HG03575 (cell line): ENCODE data around the gene EPS8L2.

ENCODE experiments used
- ATAC-seq: cut with Tn5 transposase; IDR thresholded peaks from one replicate; pipeline ENCODE4 v1.9.1; 2021; ENCODE audit not compliant: unreplicated experiment, insufficient number of reproducible peaks, low FRiP score; ENCODE audit errors: extremely low read depth

EPS8L2 gene

DNA sequence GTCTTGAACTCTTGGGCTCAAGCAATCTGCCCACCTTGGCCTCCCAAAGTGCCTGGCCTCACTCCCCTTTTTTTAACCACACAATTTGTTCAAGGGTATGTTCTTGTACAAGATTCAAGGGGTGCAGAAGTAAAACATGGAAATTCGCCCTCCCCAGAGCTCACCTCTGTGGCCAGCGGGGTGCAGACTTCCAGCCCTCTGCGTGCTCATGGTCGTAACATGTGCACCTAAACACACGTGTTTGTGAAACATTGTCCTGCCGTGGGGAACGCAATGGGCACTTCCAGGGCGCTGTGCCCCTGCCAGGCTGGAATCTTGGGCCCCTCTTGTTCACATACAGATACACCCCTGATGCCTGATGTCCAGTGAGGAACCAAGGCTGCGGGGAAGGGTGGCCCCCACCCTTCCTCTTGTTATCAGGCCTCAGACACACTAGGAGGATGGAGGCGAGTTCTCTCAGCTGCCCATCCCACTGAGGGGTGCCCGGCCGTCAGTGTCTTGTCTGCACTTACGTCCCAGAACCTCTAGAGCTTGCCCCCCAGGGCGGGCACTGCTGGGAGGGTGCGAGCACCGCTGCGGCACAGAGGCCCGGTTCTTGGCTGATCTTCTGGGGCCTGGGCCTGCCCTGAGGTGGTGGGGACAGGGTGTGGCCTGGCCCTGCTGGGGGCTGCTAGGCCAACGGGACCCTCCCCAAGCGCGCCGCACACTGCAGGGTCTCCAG, 4.1 kb upstream of the EPS8L2 start:
- no peak for ATAC-seq

DNA sequence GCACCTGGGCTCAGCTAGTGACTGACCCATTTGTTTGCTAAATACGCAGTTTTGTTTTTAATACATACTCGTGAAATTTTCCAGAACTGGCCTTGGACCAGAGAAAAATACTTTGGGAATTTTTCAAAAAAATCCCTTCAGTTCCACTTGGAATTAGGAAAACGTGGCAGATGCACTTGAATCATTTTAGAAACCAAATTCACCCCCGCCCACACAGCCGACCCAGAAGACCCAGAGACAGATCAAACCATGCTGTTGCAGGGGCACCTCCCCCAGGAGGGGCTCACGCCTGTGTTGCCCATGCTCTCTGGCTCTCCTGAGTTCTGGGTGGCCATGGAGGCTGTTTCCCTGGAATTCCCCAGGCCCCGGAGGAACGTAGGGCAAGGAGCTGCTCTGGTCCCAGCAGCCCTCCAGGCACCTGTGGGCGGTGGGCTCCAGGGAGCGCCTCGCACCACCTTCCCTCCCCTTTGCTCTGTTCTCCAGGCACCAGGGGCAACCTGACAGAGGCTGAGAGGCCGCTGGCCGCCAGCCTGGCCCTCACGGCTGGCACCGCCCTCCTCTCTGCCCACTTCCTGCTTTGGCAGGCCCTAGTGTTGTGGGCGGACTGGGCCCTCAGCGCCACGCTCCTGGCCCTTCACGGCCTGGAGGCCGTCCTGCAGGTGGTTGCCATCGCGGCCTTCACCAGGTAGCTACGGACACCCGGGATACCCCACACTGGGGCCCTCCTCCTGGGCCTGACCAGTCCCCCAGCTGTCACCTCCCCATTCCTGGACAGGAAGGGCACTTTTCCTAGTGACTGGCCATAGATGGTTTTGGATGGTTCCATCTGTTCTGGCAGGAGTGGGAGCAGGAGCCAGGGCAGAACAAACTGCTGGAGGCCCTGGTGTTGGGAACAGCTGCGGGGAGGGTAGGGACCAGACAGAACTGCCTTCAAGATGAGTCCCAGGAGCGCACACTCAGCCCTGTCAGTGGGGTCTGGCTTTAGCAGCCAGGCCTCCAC, 3.3 kb upstream of the EPS8L2 start:
- ATAC-seq: no peak

DNA sequence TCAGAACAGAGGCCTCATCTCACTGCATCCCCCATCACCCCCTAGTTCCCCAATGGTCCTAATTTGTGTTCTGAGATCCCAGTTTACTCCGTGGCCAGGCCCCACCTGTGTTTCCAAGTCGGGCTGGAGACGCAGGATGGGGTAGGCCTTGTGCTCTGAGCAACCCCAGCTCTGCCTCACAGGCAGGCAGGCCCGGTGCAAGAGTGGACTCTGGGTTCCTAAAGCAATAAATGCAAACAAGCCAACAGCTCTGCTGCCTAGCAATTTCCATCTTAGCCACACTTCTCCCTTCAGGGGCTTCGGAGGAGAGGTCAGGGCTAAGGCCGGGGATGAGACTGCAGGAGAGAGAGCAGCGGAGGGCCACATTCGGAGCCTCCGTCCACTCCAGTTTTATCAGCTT, 2.5 kb upstream of the EPS8L2 start:
- ATAC-seq: no peak

DNA sequence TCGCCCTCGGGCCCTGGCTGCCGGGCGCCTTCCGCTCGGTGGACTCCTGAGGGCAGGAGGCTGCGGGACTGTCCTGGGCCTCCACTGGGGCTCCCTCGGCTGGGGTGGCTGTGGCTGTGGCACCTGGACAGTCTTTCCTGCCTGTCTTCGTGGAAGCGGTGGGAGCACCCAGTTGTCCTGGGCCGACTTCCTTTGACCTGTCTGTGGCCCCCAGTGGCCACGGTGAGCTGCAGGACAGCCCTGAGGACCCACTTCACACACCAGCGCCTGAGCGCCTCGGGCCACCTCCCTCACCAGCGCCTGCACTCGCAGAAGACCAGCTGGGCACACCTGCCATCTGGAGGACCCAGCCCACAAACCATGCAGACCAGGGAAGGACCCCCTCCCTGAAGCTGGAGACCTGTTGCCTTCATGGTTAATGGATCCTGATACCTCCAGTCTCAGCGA, 1.8 kb upstream of the EPS8L2 start:
- ATAC-seq: no peak

DNA sequence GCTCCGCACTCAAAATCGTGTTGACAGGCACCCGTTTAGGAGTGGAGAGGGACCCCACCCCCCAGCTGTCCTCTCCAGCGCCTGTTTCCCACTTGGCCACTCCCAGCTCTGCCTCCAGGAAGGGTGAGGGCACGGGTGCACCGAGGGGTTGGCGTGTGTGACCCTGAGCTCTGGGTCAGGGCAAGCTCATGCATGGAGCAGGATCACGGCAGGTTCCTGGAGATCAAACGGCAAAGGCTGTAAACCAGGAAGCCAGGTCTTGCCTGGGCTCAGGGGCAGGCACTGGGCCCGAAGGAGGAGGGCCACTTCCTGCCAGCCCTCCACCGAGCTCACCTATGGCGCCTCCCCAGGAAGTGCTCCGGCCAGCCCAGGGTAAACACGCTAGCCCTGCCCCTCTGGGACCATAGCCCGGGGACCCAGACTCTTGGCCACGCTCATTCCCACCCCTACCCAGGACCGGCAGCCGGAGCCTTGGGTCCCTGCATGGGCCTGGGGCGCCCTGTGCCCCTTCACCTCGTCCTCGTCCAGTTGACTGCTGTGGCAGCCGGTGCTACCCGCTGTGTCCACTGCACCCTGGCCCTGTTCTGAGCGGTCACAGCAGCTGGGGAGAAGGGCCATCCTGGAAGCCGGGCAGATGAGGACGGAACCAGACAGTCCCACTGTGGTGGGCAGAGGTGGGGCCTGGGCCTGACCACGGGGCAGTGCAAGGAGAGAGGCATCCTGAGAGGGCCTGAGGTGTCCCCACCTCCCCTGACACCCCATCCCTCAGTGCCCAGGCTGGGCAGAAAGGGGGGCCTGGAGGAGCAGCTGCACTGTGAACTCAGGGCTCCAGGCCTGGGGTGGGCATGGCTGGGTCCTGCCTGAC, 1.0 kb upstream of the EPS8L2 start:
- ATAC-seq: no peak

DNA sequence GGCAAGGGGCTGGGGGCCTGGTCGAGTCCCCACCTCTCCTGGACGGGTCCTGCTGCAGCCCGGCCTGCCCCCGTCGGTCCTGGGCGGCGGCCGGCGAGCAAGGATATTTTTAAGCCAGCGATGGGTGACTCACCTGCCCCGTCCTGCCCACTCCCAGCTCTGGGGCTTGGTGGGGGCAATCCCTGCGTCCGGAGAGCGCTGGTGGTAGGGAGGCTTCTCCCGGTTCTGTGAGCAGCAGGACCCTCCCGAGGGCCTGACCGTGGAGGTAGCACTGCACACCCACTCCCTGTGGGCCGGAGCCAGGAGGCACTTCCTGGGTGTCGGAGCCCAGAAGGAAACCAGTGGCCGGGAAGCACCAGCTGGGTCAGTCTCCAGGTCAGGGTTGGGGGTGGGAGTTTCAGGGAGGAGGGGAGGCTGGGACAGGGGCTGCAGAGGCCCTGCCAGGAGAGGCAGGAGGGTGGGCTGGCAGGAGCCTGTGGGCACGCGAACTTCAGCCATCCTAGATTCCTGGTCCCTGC, 467 bp downstream of the EPS8L2 start:
- no peak for ATAC-seq

DNA sequence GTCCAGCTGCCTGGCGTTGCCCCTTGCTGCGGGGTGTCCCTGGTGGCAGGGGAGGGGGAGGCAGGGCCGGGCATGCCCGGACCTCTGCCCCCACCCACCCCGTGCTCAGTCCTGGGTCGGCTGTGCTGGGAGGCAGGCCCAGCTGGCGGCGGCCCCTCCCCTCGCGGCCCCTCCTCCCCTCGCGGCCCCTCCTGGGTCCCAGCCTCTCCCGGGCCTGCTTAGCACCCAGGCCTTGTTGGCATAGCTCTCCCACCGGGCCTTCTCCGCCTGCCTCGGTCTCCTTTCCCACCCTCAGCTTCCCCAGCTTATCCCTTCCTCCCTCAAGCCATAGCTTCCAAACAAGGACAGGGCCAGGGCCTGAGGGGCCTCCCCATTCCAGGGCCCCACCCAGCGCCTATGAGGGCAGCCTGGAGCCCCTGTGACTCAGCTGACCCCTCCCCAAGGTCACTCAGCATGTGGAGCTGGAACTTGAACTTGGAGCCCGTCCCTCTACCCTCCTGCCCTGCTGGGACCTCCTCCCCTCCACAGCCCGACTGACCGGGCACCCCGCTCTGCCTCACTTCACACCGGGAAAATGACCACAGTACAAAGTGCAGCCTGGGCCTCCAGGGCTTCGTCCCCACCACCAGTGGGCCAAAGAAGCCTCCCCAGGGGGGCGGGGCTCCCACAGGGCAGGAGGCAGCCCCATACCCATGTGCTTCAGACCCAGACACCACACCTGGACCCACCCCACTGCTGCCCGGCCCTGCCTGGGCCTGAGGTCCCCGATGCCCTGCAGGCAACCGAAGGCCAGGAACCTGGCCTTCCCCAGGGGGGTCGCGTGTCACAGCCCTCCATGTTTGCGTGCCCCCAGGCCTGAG, 1.2 kb downstream of the EPS8L2 start:
- ATAC-seq: no peak

DNA sequence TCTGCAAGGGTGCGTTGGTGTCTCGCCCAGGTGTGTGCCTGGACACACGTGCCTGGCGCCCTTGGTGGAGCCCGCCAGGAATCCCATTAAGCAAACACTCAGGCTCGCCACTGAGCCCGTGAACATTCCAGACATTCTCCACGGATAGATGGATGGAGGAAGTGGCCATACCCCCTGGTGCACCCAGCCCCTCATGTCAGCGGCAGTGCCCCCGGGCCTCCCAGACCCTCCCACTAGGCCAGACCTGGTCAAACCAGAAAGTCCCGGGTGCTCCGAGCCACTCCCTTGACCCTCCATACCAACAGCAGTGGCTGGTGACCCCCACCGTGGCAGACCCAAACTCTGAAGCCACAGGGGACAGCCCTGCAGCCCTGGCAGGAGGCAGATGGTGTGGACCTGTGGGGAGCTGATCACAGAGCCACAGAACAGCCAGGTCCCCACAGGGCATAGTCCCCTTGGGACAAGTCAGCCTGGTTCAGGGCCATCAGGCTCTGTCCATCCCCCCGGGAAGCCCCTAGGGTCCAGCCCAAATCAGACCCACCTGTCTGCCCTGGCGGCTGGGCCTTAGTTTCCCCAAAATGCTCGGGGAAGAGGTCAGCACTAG, 1.9 kb downstream of the EPS8L2 start:
- ATAC-seq: no peak

DNA sequence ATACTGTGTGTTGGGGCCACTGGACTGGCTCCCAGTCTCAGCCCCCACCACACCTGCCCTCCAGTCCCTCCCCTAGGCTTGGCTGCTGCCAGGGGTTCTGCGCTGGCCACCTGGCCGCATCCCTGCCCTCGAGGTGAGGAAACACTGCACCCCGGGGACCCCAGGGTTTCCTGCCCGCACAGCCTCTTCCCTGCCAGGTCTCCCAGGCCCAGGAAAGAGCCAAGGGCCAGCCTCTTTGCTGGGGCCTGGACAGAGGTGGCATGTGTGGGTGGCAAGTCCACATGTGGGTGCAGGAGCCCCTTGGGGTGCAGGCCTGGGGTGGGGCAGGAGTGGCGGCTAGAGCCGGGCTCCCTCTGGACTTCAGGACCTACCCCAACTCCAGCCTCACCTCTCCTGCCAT, 2.5 kb downstream of the EPS8L2 start:
- ATAC-seq: no peak

DNA sequence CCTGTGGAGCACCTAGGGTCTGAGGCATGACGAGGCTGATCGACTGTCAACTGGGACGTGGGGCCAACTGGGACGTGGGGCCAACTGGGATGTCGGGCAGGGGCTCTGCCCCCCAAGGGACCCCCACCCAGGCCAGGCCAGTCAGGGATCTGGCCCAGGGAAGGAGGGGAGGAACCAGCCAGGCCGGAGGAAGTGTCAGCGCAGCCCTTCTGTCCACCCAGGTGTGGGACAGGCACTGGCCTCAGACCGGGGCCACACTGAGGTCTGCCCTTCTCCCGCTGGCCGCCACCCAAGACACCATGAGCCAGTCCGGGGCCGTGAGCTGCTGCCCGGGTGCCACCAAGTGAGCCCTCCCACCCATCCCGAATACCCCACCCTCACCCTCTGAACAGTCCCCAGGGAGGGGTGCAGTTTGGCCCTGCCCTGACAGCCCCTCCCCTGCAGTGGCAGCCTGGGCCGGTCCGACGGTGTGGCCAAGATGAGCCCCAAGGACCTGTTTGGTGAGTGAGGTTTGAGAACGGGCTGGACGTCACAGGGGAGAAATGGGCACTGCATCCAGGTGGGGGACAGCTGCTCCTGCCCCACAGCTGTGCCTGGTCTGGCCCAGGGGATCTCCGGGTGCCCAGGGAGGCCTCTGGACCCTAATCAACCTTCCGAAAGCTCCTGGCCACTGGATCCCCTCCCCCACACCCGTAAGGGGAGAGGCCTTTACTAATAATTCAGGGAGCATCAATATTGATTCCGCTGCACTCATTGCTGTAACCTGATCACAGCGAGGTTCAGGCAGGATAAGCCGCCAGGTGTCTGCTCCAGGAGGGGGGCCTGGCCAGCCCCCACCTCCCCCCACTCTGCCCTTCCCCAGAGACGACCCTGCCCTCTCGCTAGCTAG, 3.3 kb downstream of the EPS8L2 start:
- ATAC-seq: no peak

DNA sequence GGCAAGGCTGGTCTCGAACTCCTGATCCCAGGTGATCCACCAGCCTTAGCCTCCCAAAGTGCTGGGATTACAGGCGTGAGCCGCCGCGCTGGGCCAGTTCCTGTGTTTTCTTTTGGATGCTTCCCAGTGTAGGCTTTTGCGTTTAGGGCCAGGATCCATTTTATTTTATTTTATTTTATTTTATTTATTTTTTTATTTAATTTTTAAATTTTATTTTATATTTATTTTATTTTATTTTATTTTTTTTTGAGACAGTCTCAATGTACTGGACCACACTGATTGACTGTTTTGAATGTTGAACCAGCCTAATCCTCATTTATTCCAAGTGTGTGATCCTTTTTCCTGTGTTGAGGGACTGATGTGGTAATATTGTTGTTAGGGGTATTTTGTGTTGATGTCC, 8.4 kb downstream of the EPS8L2 start:
- ATAC-seq: no peak

DNA sequence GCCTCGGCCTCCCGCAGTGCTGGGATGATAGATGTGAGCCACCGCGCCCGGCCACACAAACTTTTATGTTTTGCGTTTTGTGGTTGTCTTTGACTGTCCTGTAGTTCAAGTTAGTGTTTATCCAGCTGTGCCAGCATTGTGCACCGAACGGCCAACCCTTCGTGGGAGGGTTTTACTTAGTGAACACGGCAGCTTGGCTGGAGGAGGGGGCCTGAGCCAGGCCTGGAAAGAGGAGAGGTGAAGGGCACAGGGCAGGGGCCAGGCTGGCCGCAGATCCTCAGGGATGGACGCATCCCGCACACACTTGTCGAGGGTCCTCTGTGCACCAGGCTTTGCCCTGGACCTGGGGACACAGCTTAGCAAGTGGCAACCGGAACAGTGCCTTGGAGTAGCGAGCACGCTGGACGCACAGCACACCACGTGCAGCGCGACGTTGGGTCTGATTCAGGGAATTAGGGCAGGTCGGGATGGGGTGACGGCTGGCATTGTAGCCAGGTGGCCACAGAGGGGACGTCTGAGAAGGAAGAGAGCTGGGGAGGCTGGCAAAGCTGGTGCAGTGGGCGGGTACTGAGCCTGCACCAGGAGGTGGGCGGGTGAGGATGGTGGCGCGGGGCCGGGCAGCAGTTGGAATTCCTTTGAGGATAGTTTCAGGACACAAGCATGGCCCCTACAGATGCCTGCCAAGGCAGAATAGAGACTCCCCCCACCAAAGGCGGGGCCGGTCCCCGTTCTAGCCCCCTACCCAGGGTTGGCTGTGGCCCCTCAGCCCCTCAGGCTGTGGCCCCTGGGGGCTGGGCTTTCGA, 13.4 kb downstream of the EPS8L2 start:
- no peak for ATAC-seq

DNA sequence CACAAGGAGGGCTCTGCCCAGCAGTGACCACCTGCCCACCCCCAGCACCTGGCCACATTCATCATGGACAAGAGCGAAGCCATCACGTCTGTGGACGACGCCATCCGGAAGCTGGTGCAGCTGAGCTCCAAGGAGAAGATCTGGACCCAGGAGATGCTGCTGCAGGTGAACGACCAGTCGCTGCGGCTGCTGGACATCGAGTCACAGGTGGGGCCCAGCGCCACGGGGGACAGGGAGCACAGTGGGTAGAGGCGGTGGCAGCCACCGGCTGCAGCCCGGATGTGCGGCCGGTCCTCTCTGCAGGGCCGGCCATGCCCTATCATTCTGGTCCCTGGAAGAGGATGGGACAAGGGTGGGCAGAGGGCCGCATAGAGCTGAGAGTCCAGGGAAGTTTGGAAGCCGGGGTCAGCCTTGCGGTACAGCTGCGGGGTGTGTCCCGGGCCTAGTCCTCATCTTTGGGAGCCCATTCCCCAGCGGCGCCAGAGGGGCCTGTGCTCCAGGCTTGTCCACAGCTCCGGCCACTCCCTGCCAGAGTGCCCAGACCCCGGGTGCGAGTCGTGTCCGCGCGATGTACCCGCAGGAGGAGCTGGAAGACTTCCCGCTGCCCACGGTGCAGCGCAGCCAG, 14.1 kb downstream of the EPS8L2 start:
- ATAC-seq: no peak

DNA sequence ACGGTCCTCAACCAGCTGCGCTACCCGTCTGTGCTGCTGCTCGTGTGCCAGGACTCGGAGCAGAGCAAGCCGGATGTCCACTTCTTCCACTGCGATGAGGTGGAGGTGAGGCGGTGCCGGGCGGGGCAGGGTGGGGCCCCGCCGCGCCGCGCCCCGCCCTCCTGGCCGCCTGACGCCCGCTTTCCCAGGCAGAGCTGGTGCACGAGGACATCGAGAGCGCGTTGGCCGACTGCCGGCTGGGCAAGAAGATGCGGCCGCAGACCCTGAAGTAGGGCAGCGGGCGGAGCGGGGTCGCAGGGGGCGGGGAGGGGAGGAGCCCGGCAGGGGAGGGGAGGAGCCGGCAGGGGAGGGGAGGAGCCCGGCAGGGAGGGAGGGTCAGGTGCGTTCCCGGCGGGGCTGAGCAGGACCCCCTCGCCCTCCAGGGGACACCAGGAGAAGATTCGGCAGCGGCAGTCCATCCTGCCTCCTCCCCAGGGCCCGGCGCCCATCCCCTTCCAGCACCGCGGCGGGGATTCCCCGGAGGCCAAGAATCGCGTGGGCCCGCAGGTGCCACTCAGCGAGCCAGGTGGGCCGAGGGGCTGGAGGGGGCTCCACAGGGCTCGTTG, 14.7 kb downstream of the EPS8L2 start:
- ATAC-seq: no peak

DNA sequence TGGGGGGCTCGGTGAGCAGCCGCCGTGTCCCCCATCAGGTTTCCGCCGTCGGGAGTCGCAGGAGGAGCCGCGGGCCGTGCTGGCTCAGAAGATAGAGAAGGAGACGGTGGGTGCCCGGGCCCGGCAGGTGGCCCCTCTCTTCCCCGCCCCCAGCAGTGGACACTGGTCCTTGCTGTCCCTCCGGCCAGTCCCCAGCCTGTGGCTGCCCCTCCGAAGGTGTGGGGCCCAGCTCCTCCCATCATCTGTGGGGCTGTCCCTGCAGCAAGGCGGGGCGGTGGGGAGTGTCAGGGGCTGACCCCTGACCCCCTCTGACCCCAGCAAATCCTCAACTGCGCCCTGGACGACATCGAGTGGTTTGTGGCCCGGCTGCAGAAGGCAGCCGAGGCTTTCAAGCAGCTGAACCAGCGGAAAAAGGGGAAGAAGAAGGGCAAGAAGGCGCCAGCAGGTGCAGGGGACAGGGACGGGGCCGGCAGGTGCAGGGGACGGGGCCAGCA, 15.3 kb downstream of the EPS8L2 start:
- ATAC-seq: no peak
